Measurements from ENCODE around the gene GTF2F2.

The GTF2F2 gene

DNA sequence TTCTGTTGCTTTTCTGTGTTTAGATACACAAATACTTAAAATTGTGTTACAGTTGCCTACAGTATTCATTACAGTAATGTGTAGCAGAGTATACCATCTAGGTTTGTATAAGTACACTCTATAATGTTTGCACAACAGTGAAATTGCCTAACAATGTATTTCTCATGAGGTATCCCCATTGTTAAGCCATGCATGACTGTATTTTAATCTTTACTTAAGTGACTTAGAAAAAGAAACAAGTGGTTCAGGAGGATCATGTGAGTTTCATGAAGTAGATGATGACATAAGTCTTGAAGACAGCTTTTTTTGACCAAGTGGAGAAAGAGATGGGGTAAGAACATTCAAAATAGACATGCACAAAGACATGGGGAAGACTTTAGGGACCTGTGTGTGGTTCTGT, 88.9 kb downstream of the GTF2F2 start:
- in situ Hi-C loops (cut with MboI; ENCODE audit: low sequenced_read_pairs), result no loop called here

DNA sequence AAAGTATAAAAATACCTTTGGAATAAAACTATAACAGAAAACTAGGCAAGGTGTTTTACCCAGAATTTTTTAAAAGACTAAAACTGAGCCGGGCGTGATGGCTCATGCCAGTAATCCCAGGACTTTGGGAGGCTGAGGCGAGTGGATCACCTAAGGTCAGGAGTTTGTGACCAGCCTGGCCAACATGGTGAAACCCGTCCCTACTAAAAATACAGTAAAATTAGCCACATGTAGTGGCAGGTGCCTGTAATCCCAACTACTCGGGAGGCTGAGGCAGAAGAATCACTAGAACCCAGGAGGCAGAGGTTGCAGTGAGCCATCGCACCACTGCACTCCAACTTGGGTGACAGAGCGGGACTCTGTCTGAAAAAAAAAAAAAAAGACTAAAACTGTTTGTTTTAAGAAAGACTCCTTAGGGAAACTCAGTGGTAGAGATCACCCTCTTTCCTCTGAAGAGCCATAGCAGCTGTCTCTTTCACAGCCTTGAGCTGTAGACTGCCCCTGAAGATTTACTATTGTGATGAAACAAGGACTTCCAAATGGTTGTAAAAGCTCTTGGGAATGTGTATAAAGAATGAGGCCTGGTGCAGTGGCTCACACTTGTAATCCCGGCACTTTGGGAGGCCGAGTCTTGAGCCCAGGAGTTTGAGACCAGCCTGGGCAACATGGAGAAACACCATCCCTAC, 95.2 kb downstream of the GTF2F2 start:
- in situ Hi-C loops (cut with MboI; ENCODE audit: low sequenced_read_pairs), result no loop called here

DNA sequence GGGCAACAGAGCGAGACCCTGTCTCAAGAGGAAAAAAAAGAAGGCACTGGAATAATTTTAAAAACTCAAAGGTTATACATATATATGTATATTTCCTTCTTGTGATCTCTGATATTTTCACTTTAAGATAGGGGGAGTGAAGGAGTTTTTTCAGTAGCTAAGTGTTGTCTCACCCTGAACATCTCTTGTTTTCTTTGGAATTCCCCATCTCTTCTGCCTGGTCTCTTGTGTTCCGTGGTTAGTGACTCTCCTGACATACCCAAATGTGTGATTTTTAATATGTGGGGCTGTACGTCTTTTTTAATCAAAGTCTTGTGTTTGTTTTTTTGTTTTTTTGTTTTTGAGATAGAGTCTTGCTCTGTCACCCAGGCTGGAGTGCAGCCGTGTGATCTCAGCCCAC, 95.9 kb downstream of the GTF2F2 start:
- in situ Hi-C loops (cut with MboI; ENCODE audit: low sequenced_read_pairs), result no loop called here

DNA sequence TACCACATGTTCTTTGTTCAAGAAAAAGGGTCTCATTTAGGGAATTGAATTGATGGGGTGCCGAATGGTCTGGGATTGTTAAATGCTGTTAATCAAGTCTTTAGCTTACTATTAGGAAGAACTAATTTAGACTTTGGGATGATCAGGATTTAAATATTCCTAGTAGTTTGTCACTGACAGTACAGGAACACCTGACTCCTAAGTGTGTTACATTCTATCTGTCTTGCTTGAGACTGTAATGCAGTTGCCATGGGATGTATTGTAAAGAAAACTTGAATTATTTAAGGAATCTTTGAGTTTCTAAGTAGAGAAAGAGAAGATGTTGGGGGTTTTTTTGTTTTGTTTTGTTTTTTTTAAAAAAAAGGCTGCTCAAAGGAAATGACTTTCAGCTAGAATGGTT, 98.4 kb downstream of the GTF2F2 start:
- in situ Hi-C loops (cut with MboI; ENCODE audit: low sequenced_read_pairs), result no loop called here

DNA sequence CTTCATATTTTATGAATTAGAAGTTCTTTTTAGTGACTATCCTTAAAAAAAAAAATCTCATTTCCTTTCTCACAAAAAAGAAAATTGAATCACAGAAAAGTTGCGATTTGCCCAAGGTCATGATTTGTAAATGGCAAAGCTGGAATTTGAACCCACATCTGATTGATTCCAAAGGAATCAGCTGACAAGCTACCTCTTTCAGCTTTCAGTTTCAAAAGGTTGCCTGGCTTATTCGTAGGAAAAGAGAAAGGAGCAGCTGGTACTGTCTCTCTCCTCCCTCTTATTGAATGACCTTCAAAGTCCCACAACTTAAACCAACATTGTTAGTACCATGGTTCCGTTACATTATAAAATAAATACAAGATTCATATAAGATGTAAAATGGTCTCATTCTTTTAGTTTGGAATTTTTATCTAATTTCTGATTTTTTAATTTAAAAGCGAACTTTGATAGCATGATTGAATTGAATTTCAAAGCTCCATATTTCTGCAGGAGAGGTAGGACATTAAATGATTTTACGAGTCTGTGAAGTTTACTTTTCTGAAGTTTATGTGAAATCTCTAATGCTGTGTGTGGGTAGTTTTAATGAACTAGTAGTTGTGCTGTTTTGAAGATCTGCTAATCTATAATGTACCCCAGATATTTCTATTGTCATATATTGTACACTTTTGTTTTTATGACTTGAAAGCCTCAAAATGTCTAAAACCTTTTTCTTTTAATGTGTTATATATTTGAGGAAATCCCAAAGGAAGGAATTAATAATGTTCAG, 99.0 kb downstream of the GTF2F2 start:
- in situ Hi-C loops (cut with MboI; ENCODE audit: low sequenced_read_pairs), result no loop called here

DNA sequence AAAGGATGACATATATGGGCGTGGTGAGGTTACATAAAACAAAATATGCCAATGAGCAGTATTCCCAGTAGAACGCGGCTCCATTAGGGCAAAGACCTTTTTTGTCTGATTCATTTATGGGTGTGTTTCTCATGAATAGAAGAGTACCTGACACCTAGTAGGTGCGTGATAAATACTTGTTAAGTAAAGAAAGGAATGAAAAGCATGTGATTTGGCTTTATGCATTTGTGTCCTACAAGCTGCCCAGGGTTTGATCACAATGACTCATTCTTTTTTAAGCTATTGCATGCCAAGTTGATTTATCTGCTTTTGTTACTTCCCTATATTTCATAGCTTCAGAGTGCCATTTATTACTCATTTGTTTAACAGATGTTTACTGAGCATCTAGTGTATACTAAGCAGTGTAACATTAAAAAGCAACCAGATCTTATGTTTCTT, 99.6 kb downstream of the GTF2F2 start:
- in situ Hi-C loops (cut with MboI; ENCODE audit: low sequenced_read_pairs), result no loop called here

DNA sequence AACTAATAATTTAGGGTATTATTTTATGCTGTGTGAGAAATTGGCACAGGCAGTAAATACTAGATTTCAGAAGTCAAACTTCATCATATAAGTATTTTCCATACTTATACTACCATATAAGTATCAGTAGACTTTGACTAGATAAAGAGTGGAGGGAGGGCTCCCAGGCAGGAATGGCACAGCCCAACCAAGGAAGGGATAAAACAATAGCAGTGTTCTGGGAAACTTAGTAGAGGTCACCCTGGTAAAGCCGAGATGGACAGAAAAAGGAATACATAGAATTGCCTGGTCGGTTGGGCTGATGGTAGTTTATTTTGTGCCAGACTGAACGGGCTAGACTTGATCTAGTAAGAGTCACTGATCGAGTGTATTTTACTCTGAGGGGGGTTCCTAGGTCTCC, 100.1 kb downstream of the GTF2F2 start:
- in situ Hi-C loops (cut with MboI; ENCODE audit: low sequenced_read_pairs), result no loop called here

DNA sequence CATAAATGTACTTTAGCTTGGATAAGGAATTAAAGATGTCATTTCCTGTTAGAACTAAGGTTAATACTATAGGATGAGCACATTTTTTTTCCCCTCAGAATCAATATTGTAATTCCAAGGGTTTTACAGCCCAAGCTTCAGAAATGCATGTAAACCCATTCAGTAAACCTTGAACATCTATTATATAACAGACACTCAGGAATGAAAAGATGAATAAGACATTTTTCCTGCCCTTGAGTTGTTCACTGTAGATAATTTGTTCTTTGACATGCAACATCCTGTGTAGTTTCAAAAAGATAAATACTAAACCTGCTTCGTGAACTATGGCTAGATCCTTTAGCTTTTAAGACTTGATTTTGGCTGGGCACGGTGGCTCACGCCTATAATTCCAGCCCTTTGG, 102.2 kb downstream of the GTF2F2 start:
- in situ Hi-C loops (cut with MboI; ENCODE audit: low sequenced_read_pairs), result no loop called here

DNA sequence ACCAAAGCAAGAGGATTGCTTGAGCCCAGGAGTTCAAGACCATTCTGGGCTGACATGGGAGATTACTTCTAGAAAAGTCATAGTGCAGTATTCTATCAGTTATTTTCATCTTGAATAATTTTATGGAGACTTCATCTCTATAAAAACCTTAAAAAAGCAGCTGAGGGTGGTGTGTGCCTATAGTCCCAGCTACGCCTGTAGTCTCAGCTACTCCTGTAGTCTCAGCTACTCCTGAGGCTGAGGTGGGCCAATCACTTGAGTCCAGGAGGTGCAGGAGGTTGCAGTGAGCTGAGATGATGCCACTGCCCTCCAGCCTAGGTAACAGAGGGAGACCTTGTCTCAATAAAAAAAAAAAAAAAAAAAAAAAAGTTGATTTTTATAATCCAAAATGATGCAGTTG, 102.6 kb downstream of the GTF2F2 start:
- in situ Hi-C loops (cut with MboI; ENCODE audit: low sequenced_read_pairs), result no loop called here

DNA sequence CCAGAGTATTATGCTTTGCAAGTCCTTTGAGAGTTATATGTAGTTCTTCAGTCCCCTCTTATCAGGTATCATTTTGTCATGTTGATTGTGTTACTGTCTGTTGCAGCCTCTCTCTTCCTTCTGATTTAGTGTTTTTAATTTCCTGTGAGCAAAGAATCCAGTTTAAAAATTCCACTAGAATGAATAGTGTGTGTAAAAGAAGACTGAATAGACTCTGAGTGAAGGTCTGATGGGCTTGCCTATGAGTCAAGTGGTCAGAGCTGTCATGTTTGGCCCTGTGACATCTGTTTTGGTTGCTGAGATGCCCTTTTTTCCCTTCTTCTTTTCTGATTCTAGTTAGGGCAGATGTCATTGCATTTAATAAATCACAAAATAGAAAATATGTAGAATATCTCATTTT, 103.9 kb downstream of the GTF2F2 start:
- in situ Hi-C loops (cut with MboI; ENCODE audit: low sequenced_read_pairs), result no loop called here

DNA sequence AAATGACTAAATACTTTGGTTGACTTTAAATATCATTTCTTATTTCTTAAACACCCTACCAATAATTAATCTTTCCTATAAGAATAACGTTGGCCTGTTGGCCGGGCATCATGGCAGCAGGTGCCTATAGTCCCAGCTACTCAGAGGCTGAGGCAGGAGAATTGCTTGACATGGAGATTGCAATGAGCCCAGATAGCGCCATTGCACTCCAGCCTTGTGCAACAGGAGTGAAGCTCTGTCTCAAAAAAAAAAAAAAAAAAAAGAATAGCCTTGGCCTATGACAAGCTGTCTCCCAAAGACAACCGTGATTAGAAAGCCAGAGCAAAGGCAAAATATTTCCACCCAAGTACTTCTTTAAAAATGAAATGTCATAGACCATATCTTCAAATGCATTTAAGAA, 105.1 kb downstream of the GTF2F2 start:
- in situ Hi-C loops (cut with MboI; ENCODE audit: low sequenced_read_pairs), result no loop called here

DNA sequence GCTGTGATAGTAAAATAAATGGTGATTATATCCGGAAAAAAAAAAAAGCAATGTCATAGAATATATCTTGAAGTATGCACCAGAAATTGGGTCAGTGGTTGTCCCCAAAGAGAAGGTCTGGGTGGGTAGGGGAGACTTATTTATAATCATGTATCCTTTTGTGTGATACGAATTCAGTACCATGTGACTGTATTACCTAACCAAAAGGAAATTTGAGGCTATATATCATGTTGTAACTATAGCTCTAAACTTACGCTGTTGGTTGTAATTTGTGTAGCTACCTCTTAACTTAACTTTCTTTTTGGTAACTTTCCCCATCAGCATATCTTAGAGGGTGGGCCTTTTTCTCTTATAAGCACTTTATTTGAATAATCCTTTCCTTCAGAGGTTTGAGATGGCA, 105.7 kb downstream of the GTF2F2 start:
- in situ Hi-C loops (cut with MboI; ENCODE audit: low sequenced_read_pairs), result no loop called here

DNA sequence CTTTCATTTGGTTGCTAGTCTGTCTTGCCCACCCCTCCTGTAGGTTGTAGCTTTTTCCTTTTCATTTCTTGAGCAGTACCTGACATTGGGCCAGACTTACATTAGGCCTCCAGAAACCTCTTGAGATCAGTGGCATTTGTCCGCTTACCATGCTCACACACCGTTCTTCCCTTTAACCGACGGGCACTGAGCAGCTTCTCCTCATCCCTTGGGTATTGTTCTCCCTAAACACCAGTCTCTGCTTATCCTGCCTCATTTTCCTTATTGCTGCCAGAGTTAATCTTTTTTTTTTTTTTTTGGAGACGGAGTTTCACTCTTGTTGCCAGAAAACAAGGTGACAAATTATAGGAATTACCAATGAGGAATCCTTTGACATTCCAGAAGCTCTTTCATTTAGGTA, 107.7 kb downstream of the GTF2F2 start:
- in situ Hi-C loops (cut with MboI; ENCODE audit: low sequenced_read_pairs), result no loop called here

DNA sequence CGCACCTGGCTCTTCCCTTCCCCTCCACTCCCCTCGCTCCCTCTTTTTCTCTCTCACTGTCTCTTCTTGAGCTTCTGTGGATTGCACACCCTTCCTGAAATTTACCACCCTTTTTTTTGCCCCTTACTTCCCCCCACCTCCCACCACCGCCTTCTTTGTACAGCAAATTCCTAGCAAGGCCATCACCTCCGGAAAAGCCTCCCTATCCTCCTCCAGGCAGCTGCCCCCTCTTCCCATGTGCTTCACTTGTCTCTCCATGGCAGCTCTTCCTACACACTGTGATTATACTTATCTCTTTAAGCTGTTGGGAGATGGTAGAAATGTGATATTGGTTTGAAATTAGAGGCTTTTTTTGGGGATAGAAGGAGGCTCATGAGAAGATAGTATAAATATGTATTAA, 108.9 kb downstream of the GTF2F2 start:
- in situ Hi-C loops (cut with MboI; ENCODE audit: low sequenced_read_pairs), result no loop called here

DNA sequence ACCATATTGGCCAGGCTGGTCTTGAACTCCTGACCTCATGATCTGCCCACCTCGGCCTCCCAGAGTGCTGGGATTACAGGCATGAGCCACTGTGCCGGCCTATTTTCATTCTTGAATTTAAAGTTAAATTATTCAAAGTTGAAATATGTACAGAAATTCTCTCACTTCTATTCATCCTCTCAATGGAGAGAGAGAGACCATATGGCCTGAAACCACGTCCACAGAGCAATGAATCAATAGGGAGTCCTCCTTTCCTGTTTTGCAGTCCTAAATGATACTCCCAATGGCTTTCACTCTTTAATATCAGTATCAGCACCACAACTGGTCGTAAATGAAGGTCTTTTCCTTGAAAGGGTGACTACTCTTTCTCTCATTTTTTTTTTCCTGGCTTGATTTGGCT, 111.0 kb downstream of the GTF2F2 start:
- in situ Hi-C loops (cut with MboI; ENCODE audit: low sequenced_read_pairs), result no loop called here

DNA sequence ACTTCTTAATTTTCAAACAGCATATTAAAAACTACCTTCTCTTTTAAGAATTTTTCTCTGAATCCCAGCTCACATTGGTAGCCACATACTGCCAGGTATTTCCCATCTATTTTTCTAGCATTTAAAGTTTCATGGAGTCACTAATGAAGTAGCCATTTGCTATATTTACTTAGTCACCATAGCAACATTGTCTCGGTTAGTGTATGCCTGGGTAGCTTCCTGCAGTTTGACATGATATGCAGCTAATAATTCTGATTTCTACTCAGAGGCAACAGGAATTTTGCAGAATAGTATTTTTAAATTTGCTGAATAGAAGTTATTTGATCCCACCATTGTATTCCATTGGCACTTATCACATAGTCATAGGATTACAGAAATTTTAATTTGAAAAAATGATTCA, 111.4 kb downstream of the GTF2F2 start:
- in situ Hi-C loops (cut with MboI; ENCODE audit: low sequenced_read_pairs), result no loop called here

DNA sequence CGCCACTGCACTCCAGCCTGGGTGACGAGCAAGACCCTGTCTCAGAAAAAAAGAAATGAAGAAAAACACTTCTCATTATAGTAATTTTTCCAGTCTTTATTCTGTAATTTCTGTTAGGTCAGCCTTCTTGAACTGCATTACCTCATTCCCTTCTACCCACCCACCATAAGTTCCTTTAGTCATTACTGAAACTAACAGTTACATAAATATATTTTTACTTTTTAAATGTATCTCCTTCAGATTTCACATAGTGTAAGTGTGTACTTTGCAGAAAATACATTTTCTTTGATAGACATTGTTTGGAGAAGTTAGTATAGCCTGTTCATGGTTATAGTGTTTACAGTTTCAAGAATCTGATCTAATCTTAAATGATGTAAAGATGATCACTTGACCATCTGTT, 112.3 kb downstream of the GTF2F2 start:
- in situ Hi-C loops (cut with MboI; ENCODE audit: low sequenced_read_pairs), result no loop called here

DNA sequence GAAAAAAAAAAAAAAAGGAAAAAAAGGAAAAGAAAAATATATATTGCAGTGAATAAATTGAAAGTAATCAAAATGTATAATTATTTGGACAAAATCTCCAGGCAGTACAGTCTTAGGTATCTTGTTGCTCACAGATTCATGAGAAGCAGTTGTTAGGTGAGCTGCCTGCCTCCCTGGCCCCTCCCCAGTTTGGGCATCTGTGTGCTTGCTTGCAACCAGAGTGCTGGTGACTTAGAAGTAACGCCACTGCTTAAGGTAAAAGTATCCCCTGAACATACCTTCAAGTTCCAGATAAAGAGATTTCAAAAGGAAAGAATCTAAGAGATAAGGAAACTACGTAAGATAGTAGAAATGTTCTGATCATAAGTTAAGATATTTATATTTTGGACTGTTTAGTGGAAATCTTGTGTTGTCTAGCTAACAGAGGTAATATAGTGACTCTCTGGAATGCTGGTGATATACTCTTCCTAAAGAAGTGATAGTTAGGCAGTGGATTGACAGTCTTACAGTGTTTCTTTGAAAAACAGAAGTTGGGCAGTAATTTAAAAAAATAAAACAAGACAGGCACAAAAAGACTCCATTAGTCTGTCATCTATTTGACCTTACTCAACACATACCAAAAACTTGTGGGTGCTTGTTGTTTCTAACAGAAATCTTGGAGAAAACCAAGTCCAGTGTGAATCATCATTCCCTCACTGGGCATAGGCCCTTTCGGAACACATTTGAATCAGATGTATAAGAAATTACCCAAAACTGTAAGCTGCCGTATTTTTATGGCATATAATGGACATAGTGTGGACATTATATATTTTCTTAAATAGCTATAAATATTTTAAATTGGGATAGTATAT, 118.9 kb downstream of the GTF2F2 start:
- in situ Hi-C loops (cut with MboI; ENCODE audit: low sequenced_read_pairs), result no loop called here

DNA sequence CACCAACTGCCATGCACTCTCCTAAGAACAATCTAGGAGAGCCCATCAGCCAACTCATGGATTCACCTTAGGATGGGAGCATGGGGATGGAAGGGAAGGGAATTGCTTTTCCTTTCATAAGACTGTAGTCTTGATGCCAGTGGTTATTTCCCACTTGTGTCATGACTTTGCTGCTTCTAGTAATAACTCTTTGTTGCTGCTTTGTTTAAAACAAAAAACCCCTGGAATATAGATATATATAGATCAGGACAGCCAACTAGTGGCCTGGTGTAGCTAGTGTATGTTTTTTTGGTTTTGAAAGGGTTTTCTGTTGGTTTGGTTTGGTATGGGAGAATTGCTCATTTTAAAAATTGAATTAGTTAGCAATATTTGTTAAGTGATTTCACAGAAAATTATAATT, 119.8 kb downstream of the GTF2F2 start:
- in situ Hi-C loops (cut with MboI; ENCODE audit: low sequenced_read_pairs), result no loop called here

DNA sequence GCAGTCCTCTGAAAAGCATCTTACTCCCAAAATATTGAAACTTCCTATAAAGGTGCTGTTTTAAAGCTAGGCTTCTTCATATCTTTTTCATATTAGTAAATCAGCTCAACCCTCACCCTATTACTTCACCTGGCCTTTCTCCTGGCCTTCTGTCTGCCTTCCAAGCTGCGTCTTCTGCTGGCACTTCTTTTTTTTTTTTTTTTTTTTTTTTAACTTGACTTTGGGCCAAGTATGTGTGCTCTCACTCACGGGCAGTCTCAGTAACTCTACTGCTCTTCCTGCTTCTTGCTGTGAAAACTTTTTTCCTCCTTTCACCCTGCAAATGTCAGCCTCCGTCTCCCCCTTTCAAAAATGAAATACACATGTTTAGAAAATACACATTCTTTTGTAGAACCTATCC, 121.8 kb downstream of the GTF2F2 start:
- in situ Hi-C loops (cut with MboI; ENCODE audit: low sequenced_read_pairs), result no loop called here

DNA sequence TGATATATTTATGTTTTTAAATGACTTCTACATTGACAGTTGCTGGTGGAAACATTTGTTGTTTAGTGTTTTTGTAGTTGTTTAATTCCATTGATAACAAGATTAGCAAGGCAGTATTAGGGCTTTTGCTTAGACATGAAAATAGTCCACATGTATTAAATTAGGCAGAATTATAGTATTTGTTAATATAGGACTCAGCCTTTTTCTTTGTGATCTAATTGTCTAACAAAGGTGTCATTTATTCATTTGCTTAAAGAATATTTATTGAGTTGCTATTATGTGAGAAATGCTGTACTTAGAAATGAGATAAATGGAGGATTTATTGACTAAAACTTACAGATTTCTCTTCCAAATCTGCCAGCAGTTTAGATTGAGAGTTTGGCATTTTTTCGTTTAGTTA, 122.2 kb downstream of the GTF2F2 start:
- in situ Hi-C loops (cut with MboI; ENCODE audit: low sequenced_read_pairs), result no loop called here

DNA sequence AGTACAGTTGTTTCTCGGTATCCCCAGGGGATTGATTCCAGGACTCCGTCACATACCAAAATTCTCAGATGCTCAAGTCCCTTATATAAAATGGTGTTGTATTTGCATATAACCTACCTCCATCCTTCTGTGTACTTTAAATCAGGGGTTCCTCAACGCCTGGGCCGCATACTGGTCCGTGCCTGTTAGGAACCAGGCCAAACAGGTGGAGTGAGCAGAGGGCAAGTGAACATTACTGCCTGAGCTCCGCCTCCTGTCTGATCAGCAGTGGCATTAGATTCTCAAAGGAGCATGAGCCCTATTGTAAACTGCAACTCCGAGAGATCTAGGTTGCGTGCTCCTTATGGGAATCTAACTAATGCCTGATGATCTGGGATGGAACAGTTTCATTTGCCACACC, 122.8 kb downstream of the GTF2F2 start:
- in situ Hi-C loops (cut with MboI; ENCODE audit: low sequenced_read_pairs), result no loop called here

Data from HL-60/S4 (cell line).